ENCODE results near the gene TMEM106C. TPM values are rescaled to one million over a fixed set of nuclear protein-coding genes. Genes with fewer than 3 reads are reported as not detected.

TMEM106C gene
- total RNA-seq, 1 donor, result 90.7 TPM

GRCh38 chr12:48012070-48012469 lies 48.7 kb downstream of the TMEM106C start:
- H3K4me3 ChIP-seq (ENCODE audit: low read depth, low read length), result no peak overlapping the region
- TF ChIP-seq, protein P1, sequence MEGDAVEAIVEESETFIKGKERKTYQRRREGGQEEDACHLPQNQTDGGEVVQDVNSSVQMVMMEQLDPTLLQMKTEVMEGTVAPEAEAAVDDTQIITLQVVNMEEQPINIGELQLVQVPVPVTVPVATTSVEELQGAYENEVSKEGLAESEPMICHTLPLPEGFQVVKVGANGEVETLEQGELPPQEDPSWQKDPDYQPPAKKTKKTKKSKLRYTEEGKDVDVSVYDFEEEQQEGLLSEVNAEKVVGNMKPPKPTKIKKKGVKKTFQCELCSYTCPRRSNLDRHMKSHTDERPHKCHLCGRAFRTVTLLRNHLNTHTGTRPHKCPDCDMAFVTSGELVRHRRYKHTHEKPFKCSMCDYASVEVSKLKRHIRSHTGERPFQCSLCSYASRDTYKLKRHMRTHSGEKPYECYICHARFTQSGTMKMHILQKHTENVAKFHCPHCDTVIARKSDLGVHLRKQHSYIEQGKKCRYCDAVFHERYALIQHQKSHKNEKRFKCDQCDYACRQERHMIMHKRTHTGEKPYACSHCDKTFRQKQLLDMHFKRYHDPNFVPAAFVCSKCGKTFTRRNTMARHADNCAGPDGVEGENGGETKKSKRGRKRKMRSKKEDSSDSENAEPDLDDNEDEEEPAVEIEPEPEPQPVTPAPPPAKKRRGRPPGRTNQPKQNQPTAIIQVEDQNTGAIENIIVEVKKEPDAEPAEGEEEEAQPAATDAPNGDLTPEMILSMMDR (IDR thresholded peaks at IDR 0.05; ENCODE audit: insufficient read depth, low read length), result no peak

DNA sequence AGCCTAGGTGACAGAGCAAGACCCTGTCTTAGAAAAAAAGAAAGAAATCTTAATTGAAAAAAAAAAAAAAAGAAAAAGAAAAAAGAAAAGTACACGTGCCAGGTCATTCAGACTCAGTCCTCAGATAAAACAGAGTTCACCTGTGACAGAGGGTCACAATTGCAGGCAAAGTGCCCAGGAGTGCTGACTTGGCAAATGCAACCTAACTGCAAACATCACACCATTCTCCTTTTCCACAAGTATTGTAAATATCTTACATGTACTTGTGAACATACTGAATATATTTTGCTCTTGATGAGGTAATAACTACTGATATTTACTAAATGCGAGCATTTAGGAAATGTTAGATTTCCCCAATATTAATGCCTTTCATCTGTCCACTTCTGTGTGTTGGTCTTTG lies 49.9 kb downstream of the TMEM106C start:
- DNase-seq (ENCODE audit: low read depth), result no peak
- TF ChIP-seq, protein P1 (IDR thresholded peaks at IDR 0.05; ENCODE audit: insufficient read depth, low read length), result no peak
- H3K4me3 ChIP-seq (ENCODE audit: low read depth, low read length), result no peak overlapping the region

More at GRCh38 chr12:48012070-48012469, 48.7 kb downstream of the TMEM106C start:
- DNase-seq (ENCODE audit: low read depth), result no peak

DNA sequence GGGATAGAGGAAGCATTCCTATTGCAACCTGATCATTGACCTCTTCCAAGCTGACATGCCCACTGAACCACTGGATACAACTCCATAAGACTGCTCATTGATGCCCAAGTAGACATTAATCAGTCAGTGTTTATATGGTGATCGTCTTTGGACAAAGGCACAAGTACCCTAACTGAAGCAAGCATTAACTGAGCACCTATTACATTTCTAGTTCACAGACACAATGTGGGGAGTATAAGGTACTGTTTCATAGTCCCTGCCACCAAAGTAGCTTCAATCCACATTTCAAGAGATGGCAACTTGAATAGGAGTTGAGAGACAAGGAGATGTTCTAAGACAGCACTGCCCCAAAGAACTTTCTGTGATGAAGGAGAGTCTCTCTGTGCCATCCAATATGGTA lies 51.7 kb downstream of the TMEM106C start:
- TF ChIP-seq, protein P1 (IDR thresholded peaks at IDR 0.05; ENCODE audit: insufficient read depth, low read length), result no peak
- DNase-seq (ENCODE audit: low read depth), result no peak
- no peak overlapping the region for H3K4me3 ChIP-seq (ENCODE audit: low read depth, low read length)

DNA sequence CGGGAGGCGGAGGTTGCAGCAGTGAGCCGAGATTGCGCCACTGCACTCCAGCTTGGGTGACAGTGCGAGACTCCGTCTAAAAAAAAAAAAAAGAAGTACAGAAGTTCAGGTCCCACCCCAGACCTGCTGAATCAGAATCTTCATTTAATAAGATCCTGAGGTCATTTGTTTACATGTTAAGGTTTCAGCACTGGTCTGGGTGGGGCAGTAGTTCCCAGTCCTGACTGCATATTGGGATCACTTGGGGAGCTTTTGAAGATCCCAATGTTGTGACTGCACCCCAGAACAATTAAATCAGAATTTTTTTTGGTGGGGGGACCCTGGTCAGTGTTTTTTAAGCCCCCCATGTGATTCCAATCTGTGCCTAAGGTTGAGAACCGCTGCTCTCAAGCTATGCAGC lies 52.6 kb downstream of the TMEM106C start:
- no peak for DNase-seq (ENCODE audit: low read depth)
- TF ChIP-seq, protein P1 (IDR thresholded peaks at IDR 0.05; ENCODE audit: insufficient read depth, low read length), result no peak
- no peak overlapping the region for H3K4me3 ChIP-seq (ENCODE audit: low read depth, low read length)

GRCh38 chr12:48016373-48017020 lies 53.1 kb downstream of the TMEM106C start:
- TF ChIP-seq, protein P1 (IDR thresholded peaks at IDR 0.05; ENCODE audit: insufficient read depth, low read length), result no peak
- no peak for DNase-seq (ENCODE audit: low read depth)
- no peak overlapping the region for H3K4me3 ChIP-seq (ENCODE audit: low read depth, low read length)

DNA sequence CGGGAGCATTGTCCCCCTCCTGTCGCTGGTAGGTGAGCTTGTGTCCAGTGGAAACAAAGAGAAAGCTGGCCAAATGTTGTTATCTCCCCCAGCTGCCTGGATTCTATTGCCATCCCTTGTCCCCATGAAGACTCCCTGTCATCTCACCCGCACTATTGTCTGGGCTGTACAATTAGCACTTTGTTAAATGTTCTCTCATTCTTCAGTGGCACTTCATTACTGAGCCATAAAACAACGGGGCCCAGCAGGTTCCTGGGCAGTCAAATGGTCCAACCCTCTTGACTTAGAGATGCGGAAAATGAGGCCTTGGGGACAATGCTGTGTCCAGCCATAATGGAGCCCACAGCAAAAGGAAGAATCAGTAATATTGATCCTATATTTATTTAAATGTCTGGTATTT lies 54.1 kb downstream of the TMEM106C start:
- TF ChIP-seq, protein P1 (IDR thresholded peaks at IDR 0.05; ENCODE audit: insufficient read depth, low read length), result no peak
- no peak for DNase-seq (ENCODE audit: low read depth)

More for the DNA sequence above, 54.1 kb downstream of the TMEM106C start:
- H3K4me3 ChIP-seq (ENCODE audit: low read depth, low read length), result no peak overlapping the region
